Measurements from ENCODE around the gene CNTNAP2.

GRCh38 chr7:147405621-147406020 lies 1289.0 kb downstream of the CNTNAP2 start:
- TF ChIP-seq RAD21 (IDR thresholded peaks at IDR 0.05), result no peak
- TF ChIP-seq CTCF (IDR thresholded peaks at IDR 0.05; ENCODE audit: low read depth, low read length, missing input control), result no peak
- no peak for TF ChIP-seq REST (IDR thresholded peaks at IDR 0.05)
- TF ChIP-seq EGR1 (IDR thresholded peaks at IDR 0.05; ENCODE audit: low read depth in 2 of 2), result no peak
- no peak for TF ChIP-seq MAX (IDR thresholded peaks at IDR 0.05)
- TF ChIP-seq SP1 (IDR thresholded peaks at IDR 0.05), result no peak
- no peak for TF ChIP-seq GABPA (IDR thresholded peaks at IDR 0.05 in 1 of 2, conservative IDR thresholded peaks at IDR 0.05 in 1 of 2)
- no peak for TF ChIP-seq FOXA2 (IDR thresholded peaks at IDR 0.05)
- no peak for TF ChIP-seq ATF3 (IDR thresholded peaks at IDR 0.05)
- no peak for TF ChIP-seq YY1 (IDR thresholded peaks at IDR 0.05)
